Measurements from ENCODE around the gene DCAF5.

DNA sequence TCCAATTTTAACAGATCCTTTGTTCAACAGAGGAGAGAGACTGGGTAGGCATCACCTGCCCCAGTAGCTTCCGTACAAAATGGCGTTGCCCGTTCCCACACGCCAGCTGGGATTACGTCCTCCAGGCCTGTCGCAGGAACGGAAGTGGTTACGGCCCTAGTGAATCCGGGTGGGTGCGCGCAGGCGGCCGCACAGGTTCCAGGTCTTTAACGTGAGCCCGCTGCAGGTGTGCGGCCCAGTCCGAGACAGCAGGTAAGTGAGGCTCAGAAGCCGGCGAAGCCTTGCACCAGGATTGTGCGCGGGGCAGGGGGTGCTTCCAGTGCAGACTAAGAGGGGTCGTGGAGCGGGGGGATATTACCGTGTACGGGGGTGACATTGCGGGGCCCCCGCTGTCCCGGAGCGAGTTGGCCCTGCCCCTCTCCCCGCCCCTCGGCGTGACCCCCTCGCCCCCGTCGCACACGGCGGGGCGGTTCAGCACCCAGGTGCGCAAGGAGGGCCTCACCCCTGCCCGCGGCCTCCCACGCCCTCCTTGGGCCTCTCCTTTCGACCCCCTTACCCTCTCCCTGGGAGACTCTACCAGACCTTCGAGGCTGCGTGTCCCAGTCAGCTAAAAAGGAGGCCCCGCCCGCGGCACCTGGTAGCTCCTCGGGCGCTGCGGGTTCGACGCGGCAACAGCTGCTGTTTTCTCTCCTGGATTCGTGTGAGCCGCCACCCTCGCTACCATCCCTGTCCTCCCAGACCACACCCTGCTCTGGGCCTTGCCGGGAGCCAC is 38.6 kb upstream of the DCAF5 start, which contains the start of gene EXD2:
- TF ChIP-seq, protein P1, sequence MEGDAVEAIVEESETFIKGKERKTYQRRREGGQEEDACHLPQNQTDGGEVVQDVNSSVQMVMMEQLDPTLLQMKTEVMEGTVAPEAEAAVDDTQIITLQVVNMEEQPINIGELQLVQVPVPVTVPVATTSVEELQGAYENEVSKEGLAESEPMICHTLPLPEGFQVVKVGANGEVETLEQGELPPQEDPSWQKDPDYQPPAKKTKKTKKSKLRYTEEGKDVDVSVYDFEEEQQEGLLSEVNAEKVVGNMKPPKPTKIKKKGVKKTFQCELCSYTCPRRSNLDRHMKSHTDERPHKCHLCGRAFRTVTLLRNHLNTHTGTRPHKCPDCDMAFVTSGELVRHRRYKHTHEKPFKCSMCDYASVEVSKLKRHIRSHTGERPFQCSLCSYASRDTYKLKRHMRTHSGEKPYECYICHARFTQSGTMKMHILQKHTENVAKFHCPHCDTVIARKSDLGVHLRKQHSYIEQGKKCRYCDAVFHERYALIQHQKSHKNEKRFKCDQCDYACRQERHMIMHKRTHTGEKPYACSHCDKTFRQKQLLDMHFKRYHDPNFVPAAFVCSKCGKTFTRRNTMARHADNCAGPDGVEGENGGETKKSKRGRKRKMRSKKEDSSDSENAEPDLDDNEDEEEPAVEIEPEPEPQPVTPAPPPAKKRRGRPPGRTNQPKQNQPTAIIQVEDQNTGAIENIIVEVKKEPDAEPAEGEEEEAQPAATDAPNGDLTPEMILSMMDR (IDR thresholded peaks at IDR 0.05; ENCODE audit: low read depth, low read length) = no peak
- peak; percentile 28; the same call in 1 of the 2 replicates for TF ChIP-seq MYC (IDR thresholded peaks at IDR 0.05; ENCODE audit: low read depth, low read length)
- TF ChIP-seq, protein P2, sequence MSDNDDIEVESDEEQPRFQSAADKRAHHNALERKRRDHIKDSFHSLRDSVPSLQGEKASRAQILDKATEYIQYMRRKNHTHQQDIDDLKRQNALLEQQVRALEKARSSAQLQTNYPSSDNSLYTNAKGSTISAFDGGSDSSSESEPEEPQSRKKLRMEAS (IDR thresholded peaks at IDR 0.05; ENCODE audit: low read depth, low read length) = no peak

Measured in NB4 (cell line).